HG02852 (cell line): Measurements from ENCODE around the gene PPARG.
"Not testable (repeated sequence)": the region's sequence is repeated elsewhere in the genome, so short reads cannot be mapped to it uniquely, and the experiment has no call there.

Source experiments
- ATAC-seq: cut with Tn5 transposase; IDR thresholded peaks from one replicate; pipeline ENCODE4 v1.9.1; 2021; ENCODE audit warnings: mild to moderate bottlenecking, moderate library complexity; ENCODE audit not compliant: unreplicated experiment

The PPARG gene

GRCh38 chr3:12457380-12457779 is 168.5 kb downstream of the PPARG start:
- not testable (repeated sequence) for ATAC-seq

- ATAC-seq = no peak
Observed at GRCh38 chr3:12458901-12459300, 170.0 kb downstream of the PPARG start.

GRCh38 chr3:12460127-12460526 is 171.3 kb downstream of the PPARG start:
- ATAC-seq = no peak

- ATAC-seq = no peak
Observed at GRCh38 chr3:12461097-12461649, 172.3 kb downstream of the PPARG start.

- ATAC-seq = no peak
Observed at GRCh38 chr3:12462159-12462947, 173.5 kb downstream of the PPARG start.

- ATAC-seq = no peak
Observed at GRCh38 chr3:12463686-12464085, 174.8 kb downstream of the PPARG start.

- ATAC-seq = no peak
Observed at GRCh38 chr3:12464181-12464580, 175.3 kb downstream of the PPARG start.

- no peak for ATAC-seq
Observed at GRCh38 chr3:12465151-12465835, 176.4 kb downstream of the PPARG start.

- ATAC-seq = no peak
Observed at GRCh38 chr3:12465836-12466225, 177.0 kb downstream of the PPARG start.

- no peak for ATAC-seq
Observed at GRCh38 chr3:12467746-12468145, 178.9 kb downstream of the PPARG start.

GRCh38 chr3:12468276-12468675 is 179.4 kb downstream of the PPARG start:
- no peak for ATAC-seq

- no peak for ATAC-seq
Observed at GRCh38 chr3:12468757-12469156, 179.9 kb downstream of the PPARG start.

GRCh38 chr3:12469222-12469621 is 180.4 kb downstream of the PPARG start:
- not testable (repeated sequence) for ATAC-seq

- no peak for ATAC-seq
Observed at GRCh38 chr3:12470111-12470510, 181.2 kb downstream of the PPARG start.

- no peak for ATAC-seq
Observed at GRCh38 chr3:12470680-12471079, 181.8 kb downstream of the PPARG start.

- no peak for ATAC-seq
Observed at GRCh38 chr3:12471241-12471640, 182.4 kb downstream of the PPARG start.

GRCh38 chr3:12472000-12472610 is 183.2 kb downstream of the PPARG start:
- ATAC-seq = no peak

- no peak for ATAC-seq
Observed at GRCh38 chr3:12472796-12473195, 183.9 kb downstream of the PPARG start.

- ATAC-seq = no peak
Observed at GRCh38 chr3:12473511-12473910, 184.6 kb downstream of the PPARG start.

- no peak for ATAC-seq
Observed at GRCh38 chr3:12476238-12476897, 187.5 kb downstream of the PPARG start.

GRCh38 chr3:12477256-12477655 is 188.4 kb downstream of the PPARG start:
- ATAC-seq = no peak
